ENCODE results near the gene GABRB1. TPM values are rescaled to one million over a fixed set of nuclear protein-coding genes. Genes with fewer than 3 reads are reported as not detected.

The GABRB1 gene
- total and polyA plus RNA-seq, 2 donors (not counting 3 experiments of a cell fraction or from before 2014, with no cell fraction given) = not detected

- ChIA-PET POLR2A (no interaction called here), CTCF (no interaction called here)
- no peak within 1 kb of the TSS for H3K4me2 ChIP-seq (ENCODE audit: insufficient read depth, low read length)
- H3K9me3 ChIP-seq (replicated peaks; ENCODE audit: control insufficient read depth, insufficient read depth, low read length) = no peaks in the 10 kb centered on the region
- H3K9ac ChIP-seq (replicated peaks; ENCODE audit: extremely low read depth, insufficient read depth, low read length) = no peak within 1 kb of the TSS
- no peaks in the 10 kb centered on the region for H3K9me1 ChIP-seq (replicated peaks; ENCODE audit: control insufficient read depth, extremely low read depth, insufficient read depth, low read length)
- peaks cover 23 to 39% of the 10 kb centered on the region in 2 experiments for H3K27me3 ChIP-seq (ENCODE audit: control insufficient read depth in 2 of 2, insufficient read depth in 2 of 2, low read length in 2 of 2)
- intact Hi-C loops (cut with micrococcal nuclease) = no loop called here
- TF ChIP-seq EZH2 (IDR thresholded peaks at IDR 0.05; ENCODE audit: borderline replicate concordance, low read depth, low read length, severe bottlenecking) (peak; percentile 21), JUN (IDR thresholded peaks at IDR 0.05; ENCODE audit: borderline replicate concordance, insufficient read depth, insufficient read length, low read depth) (no peak)
- dilution Hi-C loops (cut with MboI; ENCODE audit: extremely low pct_ligation_motif_present, low sequenced_read_pairs) = no loop called here
- H3K4me1 ChIP-seq (ENCODE audit: control insufficient read depth, extremely low read depth, insufficient read depth, low read length) = no peaks in the 10 kb centered on the region
- no peak for DNase-seq (ENCODE audit: low read depth, low spot score)
- FAIRE-seq = no peak
- H3K36me3 ChIP-seq (ENCODE audit: control insufficient read depth in 2 of 2, extremely low read depth in 1 of 2, insufficient read depth in 2 of 2, low read length in 2 of 2) = no peaks in the 10 kb centered on the region
- no peak within 1 kb of the TSS for H2AFZ ChIP-seq (ENCODE audit: low read depth, low read length)
- no peaks in the 10 kb centered on the region for H4K20me1 ChIP-seq (replicated peaks; ENCODE audit: control insufficient read depth, extremely low read depth, insufficient read depth, low read length)
- no peak within 1 kb of the TSS for H3K27ac ChIP-seq (ENCODE audit: insufficient read depth, low read depth, low read length)
- no peak within 1 kb of the TSS for H3K4me3 ChIP-seq (replicated peaks in 1 of 3; ENCODE audit: insufficient read depth in 1 of 3, low read depth in 1 of 3, low read length in 3 of 3)
- no TSS peak for BruUV-seq (replicated peaks)
- no peaks in the 10 kb centered on the region for H3K79me2 ChIP-seq (ENCODE audit: control insufficient read depth, insufficient read depth, low read length)
These were observed 38.0 kb upstream of the GABRB1 start, which contains the start of gene GABRA4 for GRCh38 chr4:46993075-46994006. TSS of gene GABRA4 (minus strand) at chr4:46993581. CDS start at chr4:46993424, 157 bp downstream.

- CTCF ChIA-PET = interaction anchor here (1.0 kb wide), 1 partner anchor 129 kb away, joined by 3 read pairs; no protein-coding TSS in a partner anchor
- no peak overlapping the region for H3K4me2 ChIP-seq (ENCODE audit: insufficient read depth, low read length)
- H3K9ac ChIP-seq (replicated peaks; ENCODE audit: extremely low read depth, insufficient read depth, low read length) = no peak overlapping the region
These were observed 37.4 kb upstream of the GABRB1 start for GRCh38 chr4:46994007-46994405.

More at GRCh38 chr4:46994007-46994405, 37.4 kb upstream of the GABRB1 start:
- no peak for FAIRE-seq
- intact Hi-C loops (cut with micrococcal nuclease) (no loop called here), dilution Hi-C loops (cut with MboI; ENCODE audit: extremely low pct_ligation_motif_present, low sequenced_read_pairs) (no loop called here)
- H3K27ac ChIP-seq (ENCODE audit: insufficient read depth, low read depth, low read length) = no peak overlapping the region
- no peak for DNase-seq (ENCODE audit: low read depth, low spot score)
- H3K9me1 ChIP-seq (replicated peaks; ENCODE audit: control insufficient read depth, extremely low read depth, insufficient read depth, low read length) = no peaks in the 10 kb centered on the region
- H3K36me3 ChIP-seq (ENCODE audit: control insufficient read depth in 2 of 2, extremely low read depth in 1 of 2, insufficient read depth in 2 of 2, low read length in 2 of 2) = no peaks in the 10 kb centered on the region
- no peak overlapping the region for H3K4me3 ChIP-seq (replicated peaks in 1 of 3; ENCODE audit: insufficient read depth in 1 of 3, low read depth in 1 of 3, low read length in 3 of 3)
- no peaks in the 10 kb centered on the region for H4K20me1 ChIP-seq (replicated peaks; ENCODE audit: control insufficient read depth, extremely low read depth, insufficient read depth, low read length)
- no peaks in the 10 kb centered on the region for H3K79me2 ChIP-seq (ENCODE audit: control insufficient read depth, insufficient read depth, low read length)
- POLR2A ChIA-PET = no interaction called here
- TF ChIP-seq EZH2 (IDR thresholded peaks at IDR 0.05; ENCODE audit: borderline replicate concordance, low read depth, low read length, severe bottlenecking) (peak; percentile 14), FOS (IDR thresholded peaks at IDR 0.05; ENCODE audit: borderline replicate concordance, insufficient read depth, low read length) (no peak)
- BruUV-seq (replicated peaks) = no TSS peak
- no peaks in the 10 kb centered on the region for H3K4me1 ChIP-seq (ENCODE audit: control insufficient read depth, extremely low read depth, insufficient read depth, low read length)
- no peak overlapping the region for H2AFZ ChIP-seq (ENCODE audit: low read depth, low read length)
- H3K27me3 ChIP-seq (ENCODE audit: control insufficient read depth in 2 of 2, insufficient read depth in 2 of 2, low read length in 2 of 2) = peaks cover 23 to 40% of the 10 kb centered on the region in 2 experiments
- H3K9me3 ChIP-seq (replicated peaks; ENCODE audit: control insufficient read depth, insufficient read depth, low read length) = no peaks in the 10 kb centered on the region

Measured in endothelial cell of umbilical vein (primary cell).